HG02759 (cell line): ENCODE data around the gene MRPL42.
"Not testable (repeated sequence)": the region's sequence is repeated elsewhere in the genome, so short reads cannot be mapped to it uniquely, and the experiment has no call there.

ENCODE experiments used
- ATAC-seq: cut with Tn5 transposase; IDR thresholded peaks from one replicate; pipeline ENCODE4 v1.9.1; 2021; ENCODE audit warnings: mild to moderate bottlenecking, moderate library complexity; ENCODE audit not compliant: unreplicated experiment

The MRPL42 gene

GRCh38 chr12:93497456-93497855, 30.1 kb downstream of the MRPL42 start:
- ATAC-seq, result no peak

GRCh38 chr12:93498813-93499212, 31.5 kb downstream of the MRPL42 start:
- not testable (repeated sequence) for ATAC-seq

GRCh38 chr12:93500201-93500600, 32.9 kb downstream of the MRPL42 start:
- no peak for ATAC-seq

- ATAC-seq, result no peak
These were observed 33.4 kb downstream of the MRPL42 start for GRCh38 chr12:93500667-93501066.

GRCh38 chr12:93502802-93503623, 35.7 kb downstream of the MRPL42 start:
- no peak for ATAC-seq

GRCh38 chr12:93507165-93507564, 39.9 kb downstream of the MRPL42 start:
- no peak for ATAC-seq

GRCh38 chr12:93509506-93509905, 42.2 kb downstream of the MRPL42 start:
- ATAC-seq, result no peak

- no peak for ATAC-seq
These were observed 47.5 kb downstream of the MRPL42 start for GRCh38 chr12:93514853-93515252.

GRCh38 chr12:93518725-93519124, 51.4 kb downstream of the MRPL42 start:
- ATAC-seq, result no peak

GRCh38 chr12:93519859-93520258, 52.5 kb downstream of the MRPL42 start:
- ATAC-seq, result no peak

- ATAC-seq, result no peak
These were observed 53.1 kb downstream of the MRPL42 start for GRCh38 chr12:93520454-93520853.

GRCh38 chr12:93521225-93522080, 54.1 kb downstream of the MRPL42 start:
- no peak for ATAC-seq

- no peak for ATAC-seq
These were observed 57.2 kb downstream of the MRPL42 start for GRCh38 chr12:93524386-93525133.

GRCh38 chr12:93526786-93527428, 59.6 kb downstream of the MRPL42 start:
- no peak for ATAC-seq

GRCh38 chr12:93530358-93530757, 63.0 kb downstream of the MRPL42 start:
- ATAC-seq, result no peak

GRCh38 chr12:93533310-93533709, 66.0 kb downstream of the MRPL42 start:
- ATAC-seq, result no peak

- ATAC-seq, result peak; percentile 42
These were observed 68.9 kb downstream of the MRPL42 start for GRCh38 chr12:93536111-93536765.

- peak; percentile 90 for ATAC-seq
These were observed 69.6 kb downstream of the MRPL42 start for GRCh38 chr12:93536766-93537488.

- ATAC-seq, result no peak
These were observed 70.5 kb downstream of the MRPL42 start for GRCh38 chr12:93537769-93538168.

- no peak for ATAC-seq
These were observed 72.5 kb downstream of the MRPL42 start for GRCh38 chr12:93539821-93540220.
